IMR-90 (cell line): ENCODE results near the gene KRT74. TPM values are rescaled to one million over a fixed set of nuclear protein-coding genes. Genes with fewer than 3 reads are reported as not detected.

ENCODE experiments used
- ATAC-seq: fragments of 200-7000 bp; cut with Tn5 transposase; 2 replicates; pipeline ENCODE4 v1.9.1; 2020; ENCODE audit warnings: low read depth, mild to moderate bottlenecking, moderate library complexity
- BruUV-seq: library from RNA; stranded (reverse); fragments of 400-500 nt; replicated peaks from 2 replicates; lab custom pipeline; 2021; lab: Mats Ljungman, UMichigan
- CTCF ChIA-PET: fragments of 300-600 bp; formaldehyde crosslinking; extraction: SDS; loops from one replicate; lab custom pipeline; 2021; ENCODE audit warnings: antibody characterized with exemption; lab: Yijun Ruan, JAX
- POLR2A ChIA-PET: fragments of 300-600 bp; sonication (Branson Sonifier 250); formaldehyde crosslinking; loops from one replicate; lab custom pipeline; 2022; ENCODE audit warnings: antibody characterized with exemption; ENCODE audit not compliant: unreplicated experiment; lab: Charles Lee
- DNase-seq: peaks from one replicate; pipeline ENCODE4 v3.0.0; 2013
- H2AFZ ChIP-seq: replicated peaks from 2 replicates; pipeline ENCODE3; 2013; ENCODE audit warnings: low read length, mild to moderate bottlenecking; ENCODE audit not compliant: poor library complexity
- H2AK5ac ChIP-seq: 2 replicates; pipeline ENCODE4 v1.6.1; 2013; ENCODE audit warnings: low read depth, low read length, inconsistent platforms
- H2AK9ac ChIP-seq: replicated peaks from 2 replicates; pipeline ENCODE3; 2013; ENCODE audit warnings: mild to moderate bottlenecking, low read depth, low read length, moderate library complexity; ENCODE audit not compliant: poor library complexity
- H2BK120ac ChIP-seq: 2 replicates; pipeline ENCODE4 v1.6.1; 2013; ENCODE audit warnings: low read depth, low read length, inconsistent platforms
- H2BK15ac ChIP-seq: 3 replicates; pipeline ENCODE4 v1.6.1; 2013; ENCODE audit warnings: low read depth, low read length, inconsistent platforms
- H2BK20ac ChIP-seq: 2 replicates; pipeline ENCODE4 v1.6.1; 2013; ENCODE audit warnings: low read depth, mild to moderate bottlenecking, inconsistent platforms, low read length, moderate library complexity
- H2BK5ac ChIP-seq: 2 replicates; pipeline ENCODE4 v1.6.1; 2013; ENCODE audit warnings: mild to moderate bottlenecking, low read depth, low read length, inconsistent platforms; ENCODE audit not compliant: poor library complexity, severe bottlenecking
- H3K14ac ChIP-seq: replicated peaks from 2 replicates; pipeline ENCODE4 v1.6.1; 2013; ENCODE audit warnings: low read depth, low read length, inconsistent platforms
- H3K18ac ChIP-seq: 2 replicates; pipeline ENCODE4 v1.6.1; 2013; ENCODE audit warnings: low read depth, low read length, control low read depth
- H3K23ac ChIP-seq: 2 replicates; pipeline ENCODE4 v1.6.1; 2013; ENCODE audit warnings: low read depth, low read length, inconsistent platforms
- H3K27ac ChIP-seq: 2 replicates; pipeline ENCODE4 v1.5.1; 2013; ENCODE audit warnings: mild to moderate bottlenecking, control low read depth, low read length; ENCODE audit not compliant: insufficient read depth
- H3K27me3 ChIP-seq: 2 replicates; pipeline ENCODE4 v1.6.1; 2013; ENCODE audit warnings: low read length; ENCODE audit not compliant: control insufficient read depth, insufficient read depth
- H3K36me3 ChIP-seq: 2 replicates; pipeline ENCODE4 v1.6.1; 2013; ENCODE audit warnings: low read length, mixed read lengths; ENCODE audit not compliant: control insufficient read depth, insufficient read depth
- H3K4ac ChIP-seq: 2 replicates; pipeline ENCODE4 v1.6.1; 2013; ENCODE audit warnings: low read depth, low read length, inconsistent platforms
- H3K4me1 ChIP-seq: 2 replicates; pipeline ENCODE4 v1.6.1; 2013; ENCODE audit warnings: low read length, mixed read lengths; ENCODE audit not compliant: control insufficient read depth, insufficient read depth
- H3K4me2 ChIP-seq: 2 replicates; pipeline ENCODE4 v1.6.1; 2013; ENCODE audit warnings: low read depth, mild to moderate bottlenecking, control low read depth, low read length, moderate library complexity
- H3K4me3 ChIP-seq: 2 replicates; pipeline ENCODE4 v1.5.1; 2013; ENCODE audit warnings: low read depth, mild to moderate bottlenecking, control low read depth, low read length, moderate library complexity; ENCODE audit not compliant: insufficient read depth
- H3K56ac ChIP-seq: 2 replicates; pipeline ENCODE4 v1.6.1; 2013; ENCODE audit warnings: low read length, inconsistent platforms; ENCODE audit not compliant: insufficient read depth; ENCODE audit errors: extremely low read depth
- H3K79me1 ChIP-seq, 2 experiments: 2 replicates each; pipeline ENCODE4 v1.6.1; 2013; ENCODE audit warnings: low read length in 2 of 2, inconsistent platforms in 1 of 2, low read depth in 1 of 2
- H3K9ac ChIP-seq: 2 replicates; pipeline ENCODE4 v1.6.1; 2013; ENCODE audit warnings: low read depth, low read length, control low read depth
- H3K9me1 ChIP-seq: 2 replicates; pipeline ENCODE4 v1.6.1; 2013; ENCODE audit warnings: low read length, inconsistent platforms; ENCODE audit not compliant: insufficient read depth
- H3K9me3 ChIP-seq: 2 replicates; pipeline ENCODE4 v1.6.1; 2013; ENCODE audit warnings: low read length; ENCODE audit not compliant: control insufficient read depth, insufficient read depth
- H4K20me1 ChIP-seq: 2 replicates; pipeline ENCODE4 v1.6.1; 2013; ENCODE audit warnings: low read length, inconsistent platforms; ENCODE audit not compliant: insufficient read depth
- H4K5ac ChIP-seq: 2 replicates; pipeline ENCODE4 v1.6.1; 2013; ENCODE audit warnings: mild to moderate bottlenecking, low read depth, low read length, control low read depth
- H4K8ac ChIP-seq, 2 experiments: 2 replicates each; pipeline ENCODE4 v1.6.1; 2013; ENCODE audit warnings: low read depth in 2 of 2, low read length in 2 of 2, control low read depth in 1 of 2, inconsistent platforms in 1 of 2
- H4K91ac ChIP-seq: 2 replicates; pipeline ENCODE4 v1.6.1; 2013; ENCODE audit warnings: low read depth, low read length, inconsistent platforms; ENCODE audit not compliant: insufficient read depth
- BHLHE40 ChIP-seq: fragments of 150-350 bp; IDR thresholded peaks from 2 replicates; pipeline ENCODE4 v1.6.1; 2016; ENCODE audit warnings: mild to moderate bottlenecking, low read depth, low read length
- CEBPB ChIP-seq: IDR thresholded peaks from 2 replicates; pipeline ENCODE4 v1.6.1; 2012; ENCODE audit warnings: low read depth, low read length, improper control_type of control experiment
- CHD1 ChIP-seq: IDR thresholded peaks from 2 replicates; pipeline ENCODE4 v1.6.1; 2012; ENCODE audit warnings: low read depth, low read length, improper control_type of control experiment
- FOS ChIP-seq: fragments of 150-350 bp; IDR thresholded peaks from 2 replicates; pipeline ENCODE4 v1.6.1; 2016; ENCODE audit warnings: low read depth, low read length
- MAFK ChIP-seq: IDR thresholded peaks from 2 replicates; pipeline ENCODE4 v1.6.1; 2012; ENCODE audit warnings: low read depth, low read length, improper control_type of control experiment
- MAZ ChIP-seq: IDR thresholded peaks from 2 replicates; pipeline ENCODE4 v1.6.1; 2012; ENCODE audit warnings: low read depth, mild to moderate bottlenecking, low read length, improper control_type of control experiment, moderate library complexity, borderline replicate concordance
- MXI1 ChIP-seq: IDR thresholded peaks from 2 replicates; pipeline ENCODE4 v1.6.1; 2012; ENCODE audit warnings: low read depth, mild to moderate bottlenecking, low read length, moderate library complexity, borderline replicate concordance
- NFE2L2 ChIP-seq: fragments of 150-350 bp; IDR thresholded peaks from 2 replicates; pipeline ENCODE4 v1.6.1; 2016; ENCODE audit warnings: low read depth, mild to moderate bottlenecking, low read length
- POLR2A ChIP-seq: IDR thresholded peaks from 2 replicates; pipeline ENCODE4 v1.6.1; 2012; ENCODE audit warnings: mild to moderate bottlenecking, low read depth, low read length
- SMC3 ChIP-seq: fragments of 150-350 bp; IDR thresholded peaks from 2 replicates; pipeline ENCODE4 v1.6.1; 2016; ENCODE audit warnings: low read depth, mild to moderate bottlenecking, antibody characterized with exemption, low read length, moderate library complexity
- WGBS, 2 experiments: methylation state at CpG; one replicate each; pipeline versions ENCODE4 v1.1.5 to v1.1.7; 2013; ENCODE audit warnings: missing lambda C conversion rate in 2 of 2; ENCODE audit not compliant: insufficient read length in 1 of 2; ENCODE audit errors: extremely low coverage in 2 of 2; 5-methylcytosine and 5-hydroxymethylcytosine counted together
- dilution Hi-C: fragments of 300-500 bp; cut with HindIII; formaldehyde crosslinking; loops from one replicate; pipeline ENCODE4 v1.14.3; 2018; ENCODE audit warnings: low sequenced_read_pairs; ENCODE audit not compliant: unreplicated experiment
- in situ Hi-C: fragments of 300-500 bp; cut with MboI; formaldehyde crosslinking; loops from 3 replicates; pipeline ENCODE4 v1.14.3; 2019; ENCODE audit warnings: low sequenced_read_pairs, inconsistent platforms, mixed read lengths
- intact Hi-C: fragments of 100-400 bp; cut with micrococcal nuclease; formaldehyde crosslinking; loops from 2 replicates; pipeline ENCODE4 v1.10.0; 2022
- polyA plus RNA-seq, 3 experiments: library from polyadenylated mRNA; depleted of rRNA; stranded (reverse); fragments of >200 nt; gene quantifications; 2 replicates each; pipeline ENCODE4 v1.2.3, GENCODE V29; 2012; ENCODE audit warnings: low replicate concordance in 1 of 3
- total RNA-seq: library from RNA; depleted of rRNA; stranded (reverse); fragments of >200 nt; gene quantifications from 2 replicates; pipeline ENCODE4 v1.2.3, GENCODE V29; 2012
- TF ChIP-seq, protein P1 (sequence below): fragments of 150-350 bp; IDR thresholded peaks from 2 replicates; pipeline ENCODE4 v1.6.1; 2016; ENCODE audit warnings: low read depth, mild to moderate bottlenecking, low read length, moderate library complexity, borderline replicate concordance
- TF ChIP-seq, protein P2 (sequence below): conservative IDR thresholded peaks from 2 replicates; pipeline ENCODE4 v1.5.1; 2012; ENCODE audit warnings: mild to moderate bottlenecking, low read depth, low read length, improper control_type of control experiment

The KRT74 gene
- total and polyA plus RNA-seq, 2 of the 4 experiments (the other 2 are of a cell fraction) = not detected

DNA sequence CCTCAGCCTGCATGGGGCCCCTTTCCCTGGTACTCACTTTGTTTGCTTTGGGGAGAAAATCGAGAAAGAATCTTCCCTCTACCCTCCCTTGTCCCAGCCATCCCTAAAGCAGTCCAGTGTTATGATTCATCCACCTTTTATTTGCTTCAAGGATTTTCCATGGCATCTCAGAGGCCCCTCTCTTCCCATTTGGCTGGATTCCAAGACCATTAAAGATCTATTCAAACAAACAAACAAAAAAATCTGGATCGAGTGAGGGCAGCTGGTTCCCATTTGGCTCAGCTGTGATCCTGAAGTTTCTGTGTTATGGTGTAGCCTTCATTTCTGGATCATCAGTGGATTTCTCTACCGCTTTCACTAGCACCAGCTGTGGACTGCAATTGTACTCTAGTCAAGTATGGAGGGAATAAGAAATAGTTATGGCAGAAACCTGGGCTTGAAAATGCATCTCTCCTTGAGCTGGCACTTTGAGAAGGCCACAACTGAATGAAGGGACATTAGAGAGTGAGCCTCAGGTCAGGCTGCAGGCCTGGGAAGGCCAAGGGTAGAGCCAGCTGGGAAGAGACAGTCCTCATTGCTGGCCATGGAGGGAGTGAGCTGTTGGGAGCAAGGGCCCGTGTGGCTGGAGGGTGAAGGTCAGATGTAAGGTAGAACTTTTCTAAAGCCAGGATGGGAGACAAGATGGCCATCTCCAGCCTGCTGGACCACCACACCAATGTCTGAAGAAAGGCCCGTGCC lies 34.4 kb downstream of the KRT74 start:
- no peak overlapping the region for H3K56ac ChIP-seq
- no peak overlapping the region for H2AK5ac ChIP-seq
- no peak overlapping the region for H3K4ac ChIP-seq
- no peak overlapping the region for H4K5ac ChIP-seq
- dilution Hi-C loops (no loop called here), in situ Hi-C loops (no loop called here), intact Hi-C loops (no loop called here)
- H3K23ac ChIP-seq = no peak overlapping the region
- H3K4me3 ChIP-seq = no peak overlapping the region
- peaks cover 5% of the 10 kb centered on the region; the same call in 1 of the 2 replicates for H3K27me3 ChIP-seq
- ChIA-PET CTCF (no interaction called here), POLR2A (no interaction called here)
- H3K18ac ChIP-seq = no peak overlapping the region
- DNase-seq = peak; percentile 20
- H3K14ac ChIP-seq = no peak overlapping the region
- H3K79me1 ChIP-seq = no peaks in the 10 kb centered on the region
- ATAC-seq = 0 out of 2 replicates have a peak, but pooled peaks have one; percentile 24
- H4K8ac ChIP-seq = no peak overlapping the region
- no peak overlapping the region for H2BK120ac ChIP-seq
- no peak overlapping the region for H2AK9ac ChIP-seq
- no peak overlapping the region for H2BK15ac ChIP-seq
- H2BK5ac ChIP-seq = no peak overlapping the region
- H3K9me3 ChIP-seq = no peaks in the 10 kb centered on the region
- TF ChIP-seq, protein P1, sequence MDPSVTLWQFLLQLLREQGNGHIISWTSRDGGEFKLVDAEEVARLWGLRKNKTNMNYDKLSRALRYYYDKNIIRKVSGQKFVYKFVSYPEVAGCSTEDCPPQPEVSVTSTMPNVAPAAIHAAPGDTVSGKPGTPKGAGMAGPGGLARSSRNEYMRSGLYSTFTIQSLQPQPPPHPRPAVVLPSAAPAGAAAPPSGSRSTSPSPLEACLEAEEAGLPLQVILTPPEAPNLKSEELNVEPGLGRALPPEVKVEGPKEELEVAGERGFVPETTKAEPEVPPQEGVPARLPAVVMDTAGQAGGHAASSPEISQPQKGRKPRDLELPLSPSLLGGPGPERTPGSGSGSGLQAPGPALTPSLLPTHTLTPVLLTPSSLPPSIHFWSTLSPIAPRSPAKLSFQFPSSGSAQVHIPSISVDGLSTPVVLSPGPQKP = no peak
- TF ChIP-seq BHLHE40 = no peak
- TF ChIP-seq MAZ = no peak
- no peak for TF ChIP-seq CHD1
- TF ChIP-seq FOS = no peak
- no peak for TF ChIP-seq SMC3
- TF ChIP-seq MAFK = no peak
- TF ChIP-seq MXI1 = no peak
- no peak for TF ChIP-seq CEBPB
- TF ChIP-seq, protein P2, sequence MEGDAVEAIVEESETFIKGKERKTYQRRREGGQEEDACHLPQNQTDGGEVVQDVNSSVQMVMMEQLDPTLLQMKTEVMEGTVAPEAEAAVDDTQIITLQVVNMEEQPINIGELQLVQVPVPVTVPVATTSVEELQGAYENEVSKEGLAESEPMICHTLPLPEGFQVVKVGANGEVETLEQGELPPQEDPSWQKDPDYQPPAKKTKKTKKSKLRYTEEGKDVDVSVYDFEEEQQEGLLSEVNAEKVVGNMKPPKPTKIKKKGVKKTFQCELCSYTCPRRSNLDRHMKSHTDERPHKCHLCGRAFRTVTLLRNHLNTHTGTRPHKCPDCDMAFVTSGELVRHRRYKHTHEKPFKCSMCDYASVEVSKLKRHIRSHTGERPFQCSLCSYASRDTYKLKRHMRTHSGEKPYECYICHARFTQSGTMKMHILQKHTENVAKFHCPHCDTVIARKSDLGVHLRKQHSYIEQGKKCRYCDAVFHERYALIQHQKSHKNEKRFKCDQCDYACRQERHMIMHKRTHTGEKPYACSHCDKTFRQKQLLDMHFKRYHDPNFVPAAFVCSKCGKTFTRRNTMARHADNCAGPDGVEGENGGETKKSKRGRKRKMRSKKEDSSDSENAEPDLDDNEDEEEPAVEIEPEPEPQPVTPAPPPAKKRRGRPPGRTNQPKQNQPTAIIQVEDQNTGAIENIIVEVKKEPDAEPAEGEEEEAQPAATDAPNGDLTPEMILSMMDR = no peak
- no peak for TF ChIP-seq POLR2A
- no peak for TF ChIP-seq NFE2L2
- no peaks in the 10 kb centered on the region for H3K4me1 ChIP-seq
- H2BK20ac ChIP-seq = no peak overlapping the region
- no peak overlapping the region for H3K9ac ChIP-seq
- H4K91ac ChIP-seq = no peak overlapping the region
- no TSS peak for BruUV-seq
- H3K9me1 ChIP-seq = no peaks in the 10 kb centered on the region; the same call in 1 of the 2 replicates
- no peaks in the 10 kb centered on the region for H3K36me3 ChIP-seq
- 58% methylated on average over 2 of the region's 5 CpGs; no CpG with 5 or more reads in 1 of the 2 experiments for WGBS, 2 experiments
- no peak overlapping the region for H2AFZ ChIP-seq
- H3K27ac ChIP-seq = no peak overlapping the region
- H4K20me1 ChIP-seq = no peaks in the 10 kb centered on the region
- H3K4me2 ChIP-seq = no peak overlapping the region
